ENCODE measurements around the gene KCNJ5. TPM values are rescaled to one million over a fixed set of nuclear protein-coding genes. Genes with fewer than 3 reads are reported as not detected.

The KCNJ5 gene
- total RNA-seq, 1 donor = under 0.01 TPM

GRCh38 chr11:128937480-128937879, 46.3 kb downstream of the KCNJ5 start:
- Histone ChIP-seq H3K27me3 (ENCODE audit: insufficient read depth, low read length) (no peaks in the 10 kb centered on the region), H3K4me3 (ENCODE audit: low read length) (no peak overlapping the region), H3K9me3 (ENCODE audit: low read depth, low read length) (no peaks in the 10 kb centered on the region), H3K4me1 (ENCODE audit: insufficient read depth, low read length) (no peaks in the 10 kb centered on the region)

- no peaks in the 10 kb centered on the region for H3K27me3 ChIP-seq (ENCODE audit: insufficient read depth, low read length)
- no peaks in the 10 kb centered on the region for H3K4me1 ChIP-seq (ENCODE audit: insufficient read depth, low read length)
- H3K9me3 ChIP-seq (ENCODE audit: low read depth, low read length) = no peaks in the 10 kb centered on the region
- no peak overlapping the region for H3K4me3 ChIP-seq (ENCODE audit: low read length)
These were observed 47.2 kb downstream of the KCNJ5 start for GRCh38 chr11:128938156-128938885.

GRCh38 chr11:128939591-128939990, 48.4 kb downstream of the KCNJ5 start:
- Histone ChIP-seq H3K9me3 (ENCODE audit: low read depth, low read length) (no peaks in the 10 kb centered on the region), H3K4me1 (ENCODE audit: insufficient read depth, low read length) (no peaks in the 10 kb centered on the region), H3K4me3 (ENCODE audit: low read length) (no peak overlapping the region), H3K27me3 (ENCODE audit: insufficient read depth, low read length) (no peaks in the 10 kb centered on the region)

GRCh38 chr11:128940156-128940555, 49.0 kb downstream of the KCNJ5 start:
- Histone ChIP-seq H3K4me1 (ENCODE audit: insufficient read depth, low read length) (no peaks in the 10 kb centered on the region), H3K4me3 (ENCODE audit: low read length) (no peak overlapping the region), H3K27me3 (ENCODE audit: insufficient read depth, low read length) (no peaks in the 10 kb centered on the region), H3K9me3 (ENCODE audit: low read depth, low read length) (no peaks in the 10 kb centered on the region)

GRCh38 chr11:128940603-128941002, 49.4 kb downstream of the KCNJ5 start:
- no peaks in the 10 kb centered on the region for H3K9me3 ChIP-seq (ENCODE audit: low read depth, low read length)
- H3K27me3 ChIP-seq (ENCODE audit: insufficient read depth, low read length) = no peaks in the 10 kb centered on the region
- no peaks in the 10 kb centered on the region for H3K4me1 ChIP-seq (ENCODE audit: insufficient read depth, low read length)
- H3K4me3 ChIP-seq (ENCODE audit: low read length) = no peak overlapping the region

GRCh38 chr11:128941110-128941509, 50.0 kb downstream of the KCNJ5 start:
- H3K4me1 ChIP-seq (ENCODE audit: insufficient read depth, low read length) = no peaks in the 10 kb centered on the region
- H3K4me3 ChIP-seq (ENCODE audit: low read length) = no peak overlapping the region
- no peaks in the 10 kb centered on the region for H3K9me3 ChIP-seq (ENCODE audit: low read depth, low read length)
- H3K27me3 ChIP-seq (ENCODE audit: insufficient read depth, low read length) = no peaks in the 10 kb centered on the region

GRCh38 chr11:128941573-128942271, 50.6 kb downstream of the KCNJ5 start:
- Histone ChIP-seq H3K27me3 (ENCODE audit: insufficient read depth, low read length) (no peaks in the 10 kb centered on the region), H3K4me3 (ENCODE audit: low read length) (no peak overlapping the region), H3K4me1 (ENCODE audit: insufficient read depth, low read length) (no peaks in the 10 kb centered on the region), H3K9me3 (ENCODE audit: low read depth, low read length) (no peaks in the 10 kb centered on the region)

- Histone ChIP-seq H3K4me3 (ENCODE audit: low read length) (no peak overlapping the region), H3K4me1 (ENCODE audit: insufficient read depth, low read length) (no peaks in the 10 kb centered on the region), H3K9me3 (ENCODE audit: low read depth, low read length) (no peaks in the 10 kb centered on the region), H3K27me3 (ENCODE audit: insufficient read depth, low read length) (no peaks in the 10 kb centered on the region)
These were observed 51.1 kb downstream of the KCNJ5 start for GRCh38 chr11:128942272-128942612.

- Histone ChIP-seq H3K9me3 (ENCODE audit: low read depth, low read length) (no peaks in the 10 kb centered on the region), H3K4me1 (ENCODE audit: insufficient read depth, low read length) (no peaks in the 10 kb centered on the region), H3K4me3 (ENCODE audit: low read length) (no peak within 1 kb of the TSS), H3K27me3 (ENCODE audit: insufficient read depth, low read length) (no peaks in the 10 kb centered on the region)
These were observed 51.8 kb downstream of the KCNJ5 start, which contains the start of gene TP53AIP1 for GRCh38 chr11:128942817-128943427. Gene TP53AIP1 (minus strand): TSS chr11:128942871. CDS start chr11:128937818, 5,053 bp downstream.

- Histone ChIP-seq H3K9me3 (ENCODE audit: low read depth, low read length) (no peaks in the 10 kb centered on the region), H3K27me3 (ENCODE audit: insufficient read depth, low read length) (no peaks in the 10 kb centered on the region), H3K4me3 (ENCODE audit: low read length) (no peak overlapping the region), H3K4me1 (ENCODE audit: insufficient read depth, low read length) (no peaks in the 10 kb centered on the region)
These were observed 52.3 kb downstream of the KCNJ5 start for GRCh38 chr11:128943428-128943976.

- Histone ChIP-seq H3K4me3 (ENCODE audit: low read length) (no peak overlapping the region), H3K27me3 (ENCODE audit: insufficient read depth, low read length) (no peaks in the 10 kb centered on the region), H3K4me1 (ENCODE audit: insufficient read depth, low read length) (no peaks in the 10 kb centered on the region), H3K9me3 (ENCODE audit: low read depth, low read length) (no peaks in the 10 kb centered on the region)
These were observed 55.5 kb downstream of the KCNJ5 start for GRCh38 chr11:128946648-128947047.

- Histone ChIP-seq H3K27me3 (ENCODE audit: insufficient read depth, low read length) (no peaks in the 10 kb centered on the region), H3K4me3 (ENCODE audit: low read length) (no peak overlapping the region), H3K4me1 (ENCODE audit: insufficient read depth, low read length) (no peaks in the 10 kb centered on the region), H3K9me3 (ENCODE audit: low read depth, low read length) (no peaks in the 10 kb centered on the region)
These were observed 56.6 kb downstream of the KCNJ5 start for GRCh38 chr11:128947773-128948172.

- Histone ChIP-seq H3K4me3 (ENCODE audit: low read length) (no peak overlapping the region), H3K9me3 (ENCODE audit: low read depth, low read length) (no peaks in the 10 kb centered on the region), H3K4me1 (ENCODE audit: insufficient read depth, low read length) (no peaks in the 10 kb centered on the region), H3K27me3 (ENCODE audit: insufficient read depth, low read length) (no peaks in the 10 kb centered on the region)
These were observed 57.4 kb downstream of the KCNJ5 start for GRCh38 chr11:128948583-128948982.

- no peaks in the 10 kb centered on the region for H3K9me3 ChIP-seq (ENCODE audit: low read depth, low read length)
- H3K4me1 ChIP-seq (ENCODE audit: insufficient read depth, low read length) = no peaks in the 10 kb centered on the region
- no peak overlapping the region for H3K4me3 ChIP-seq (ENCODE audit: low read length)
- H3K27me3 ChIP-seq (ENCODE audit: insufficient read depth, low read length) = no peaks in the 10 kb centered on the region
These were observed 58.8 kb downstream of the KCNJ5 start for GRCh38 chr11:128949791-128950454.

- Histone ChIP-seq H3K9me3 (ENCODE audit: low read depth, low read length) (no peaks in the 10 kb centered on the region), H3K4me3 (ENCODE audit: low read length) (no peak overlapping the region), H3K27me3 (ENCODE audit: insufficient read depth, low read length) (no peaks in the 10 kb centered on the region), H3K4me1 (ENCODE audit: insufficient read depth, low read length) (no peaks in the 10 kb centered on the region)
These were observed 62.0 kb downstream of the KCNJ5 start for GRCh38 chr11:128953151-128953550.

Data from mononuclear cell (primary cell).